MCF 10A (cell line): ENCODE data around the gene GRIA2. TPM values are rescaled to one million over a fixed set of nuclear protein-coding genes. Genes with fewer than 3 reads are reported as not detected.

Experiments
- BruUV-seq: library from RNA; stranded (reverse); fragments of 400-500 nt; replicated peaks from 2 replicates; lab custom pipeline; 2021; lab: Mats Ljungman, UMichigan
- CTCF ChIA-PET: fragments of 300-600 bp; sonication (Branson Sonifier 250); formaldehyde crosslinking; extraction: SDS; loops from one replicate; lab custom pipeline; 2021; ENCODE audit warnings: antibody characterized with exemption, inconsistent platforms; lab: Yijun Ruan, JAX
- POLR2A ChIA-PET: fragments of 300-600, 350-650 bp; sonication (Branson Sonifier 250); formaldehyde crosslinking; extraction: SDS; loops from one replicate; lab custom pipeline; 2020; ENCODE audit warnings: antibody characterized with exemption, inconsistent platforms; lab: Yijun Ruan, JAX
- DNase-seq: peaks from one replicate; pipeline ENCODE4 v3.0.0-alpha.2; 2018; ENCODE audit not compliant: unreplicated experiment
- H3K27ac Mint-ChIP-seq: one replicate; pipeline ENCODE4 v1.8.0; 2022; ENCODE audit warnings: mild to moderate bottlenecking, low read depth, mixed read lengths; ENCODE audit not compliant: unreplicated experiment
- H3K27me3 Mint-ChIP-seq: one replicate; pipeline ENCODE4 v1.8.0; 2022; ENCODE audit warnings: mixed read lengths; ENCODE audit not compliant: insufficient read depth, unreplicated experiment
- H3K36me3 Mint-ChIP-seq: one replicate; pipeline ENCODE4 v1.8.0; 2022; ENCODE audit warnings: mild to moderate bottlenecking, moderate library complexity, mixed read lengths; ENCODE audit not compliant: insufficient read depth, unreplicated experiment
- H3K4me1 Mint-ChIP-seq: one replicate; pipeline ENCODE4 v1.8.0; 2022; ENCODE audit warnings: mixed read lengths; ENCODE audit not compliant: insufficient read depth, unreplicated experiment
- H3K4me3 Mint-ChIP-seq: one replicate; pipeline ENCODE4 v1.8.0; 2022; ENCODE audit warnings: mild to moderate bottlenecking, moderate library complexity, mixed read lengths; ENCODE audit not compliant: unreplicated experiment
- H3K9me3 Mint-ChIP-seq: one replicate; pipeline ENCODE4 v1.8.0; 2022; ENCODE audit warnings: mixed read lengths; ENCODE audit not compliant: unreplicated experiment
- CTCF ChIP-seq: fragments of 200-600 bp; IDR thresholded peaks from one replicate; pipeline ENCODE4 v1.8.0; 2022; ENCODE audit warnings: antibody characterized with exemption, mild to moderate bottlenecking; ENCODE audit not compliant: unreplicated experiment
- intact Hi-C: fragments of 100-400 bp; cut with micrococcal nuclease; formaldehyde crosslinking; loops from 2 replicates; pipeline ENCODE4 v1.14.1; 2022
- total RNA-seq: library from RNA; stranded (reverse); gene quantifications from 2 replicates; pipeline ENCODE4 v1.2.3, GENCODE V29; 2022

Gene GRIA2
- total RNA-seq, 1 experiment from 2014 or later: not detected

DNA sequence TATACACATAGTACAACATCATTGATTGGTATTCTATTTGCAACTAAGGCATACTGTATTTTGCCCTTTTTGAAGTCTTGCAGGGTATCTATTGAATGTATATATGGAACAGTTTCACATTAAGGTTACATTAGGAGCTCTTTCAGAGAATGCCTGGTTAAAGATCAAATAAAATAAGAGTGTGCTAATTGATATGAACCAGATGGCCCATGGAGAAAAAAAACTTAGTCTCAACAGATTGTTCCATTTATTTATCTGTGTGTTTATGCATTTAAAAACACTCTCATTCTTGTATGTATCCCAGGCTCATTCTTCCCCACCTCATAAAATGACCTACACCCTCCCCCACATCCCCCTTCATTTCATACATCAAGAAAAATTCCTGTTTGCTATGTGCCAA lies 35.2 kb upstream of the GRIA2 start:
- no peak for TF ChIP-seq CTCF
- no peak for DNase-seq
- intact Hi-C loops: no loop called here
- no peaks in the 10 kb centered on the region for H3K4me1 Mint-ChIP-seq
- BruUV-seq: no TSS peak
- H3K9me3 Mint-ChIP-seq: peaks cover 8% of the 10 kb centered on the region
- ChIA-PET CTCF (no interaction called here), POLR2A (no interaction called here)
- no peaks in the 10 kb centered on the region for H3K27me3 Mint-ChIP-seq
- no peak overlapping the region for H3K27ac Mint-ChIP-seq
- H3K4me3 Mint-ChIP-seq: no peak overlapping the region
- H3K36me3 Mint-ChIP-seq: no peaks in the 10 kb centered on the region

DNA sequence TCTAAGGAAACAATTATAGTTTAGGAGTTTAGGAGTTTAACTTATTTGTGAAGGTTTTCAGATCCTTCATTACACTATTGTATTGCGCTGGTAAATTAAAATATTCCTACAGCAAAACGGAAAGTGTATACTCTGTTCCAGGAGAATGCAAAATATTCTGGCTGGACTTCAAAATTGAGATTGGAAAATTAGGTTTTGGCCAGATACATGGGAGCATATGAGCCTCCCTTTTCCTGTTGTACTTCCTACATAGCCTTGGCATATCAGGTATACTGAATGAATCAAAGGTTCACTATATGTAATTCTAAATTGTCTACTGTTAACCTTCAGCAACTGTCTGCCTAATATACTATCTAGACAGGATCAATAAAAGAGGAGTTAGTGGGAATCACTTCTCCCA lies 25.2 kb upstream of the GRIA2 start:
- Mint-ChIP-seq H3K27me3 (no peaks in the 10 kb centered on the region), H3K27ac (no peak overlapping the region), H3K4me1 (no peaks in the 10 kb centered on the region), H3K36me3 (no peaks in the 10 kb centered on the region), H3K9me3 (no peaks in the 10 kb centered on the region), H3K4me3 (no peak overlapping the region)
- CTCF ChIA-PET: interaction anchor here (0.6 kb wide), 1 partner anchor 712 kb away, joined by 4 read pairs; no protein-coding TSS in a partner anchor
- BruUV-seq: no TSS peak
- POLR2A ChIA-PET: no interaction called here
- DNase-seq: no peak
- no peak for TF ChIP-seq CTCF
- intact Hi-C loops: no loop called here

DNA sequence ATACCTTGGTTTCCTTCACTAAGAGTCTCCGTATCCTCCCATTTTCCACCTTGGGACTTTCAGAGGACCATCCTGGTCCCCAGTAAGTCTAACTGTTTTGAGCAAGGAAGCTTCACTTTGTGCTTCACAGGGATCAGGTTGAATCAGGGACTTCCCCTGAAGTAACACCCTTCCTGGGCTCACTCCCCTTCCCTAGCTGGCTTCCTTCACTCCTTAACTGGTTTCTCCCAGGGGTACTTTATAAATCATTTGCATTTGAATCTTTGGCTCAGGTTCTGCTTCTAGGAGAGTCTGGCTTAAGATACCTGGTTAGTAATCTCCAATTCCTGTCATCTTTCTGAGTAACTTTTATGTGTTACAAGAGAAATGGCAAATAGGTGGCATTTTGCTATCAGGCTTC lies 24.5 kb upstream of the GRIA2 start:
- TF ChIP-seq CTCF: no peak
- intact Hi-C loops: no loop called here
- POLR2A ChIA-PET: no interaction called here
- Mint-ChIP-seq H3K27ac (no peak overlapping the region), H3K4me1 (no peaks in the 10 kb centered on the region), H3K27me3 (no peaks in the 10 kb centered on the region), H3K4me3 (no peak overlapping the region), H3K9me3 (no peaks in the 10 kb centered on the region), H3K36me3 (no peaks in the 10 kb centered on the region)
- CTCF ChIA-PET: interaction anchor here (0.6 to 0.7 kb wide), 2 partner anchors 23 to 419 kb away, joined by 3 read pairs; no protein-coding TSS in a partner anchor
- no peak for DNase-seq
- BruUV-seq: no TSS peak

GRCh38 chr4:157204634-157205244 lies 15.8 kb upstream of the GRIA2 start:
- Mint-ChIP-seq H3K36me3 (no peaks in the 10 kb centered on the region), H3K9me3 (no peaks in the 10 kb centered on the region), H3K27ac (no peak overlapping the region), H3K4me3 (no peak overlapping the region), H3K4me1 (no peaks in the 10 kb centered on the region), H3K27me3 (no peaks in the 10 kb centered on the region)
- POLR2A ChIA-PET: interaction anchor here (0.6 kb wide), 1 partner anchor 159 kb away, joined by 3 read pairs; no protein-coding TSS in a partner anchor
- no peak for TF ChIP-seq CTCF
- intact Hi-C loops: no loop called here
- DNase-seq: peak; percentile 28
- no TSS peak for BruUV-seq
- CTCF ChIA-PET: interaction anchor here (1.2 kb wide), 1 partner anchor 821 kb away, joined by 3 read pairs; no protein-coding TSS in a partner anchor
